SKM-1 (cell line): ENCODE results near the gene CEP152.
"Not testable (repeated sequence)": the region's sequence is repeated elsewhere in the genome, so short reads cannot be mapped to it uniquely, and the experiment has no call there.

Experiments
- DNase-seq: peaks from one replicate; lab custom pipeline; 2025; ENCODE audit not compliant: unreplicated experiment; lab: John Stamatoyannopoulos, UW

Gene CEP152

DNA sequence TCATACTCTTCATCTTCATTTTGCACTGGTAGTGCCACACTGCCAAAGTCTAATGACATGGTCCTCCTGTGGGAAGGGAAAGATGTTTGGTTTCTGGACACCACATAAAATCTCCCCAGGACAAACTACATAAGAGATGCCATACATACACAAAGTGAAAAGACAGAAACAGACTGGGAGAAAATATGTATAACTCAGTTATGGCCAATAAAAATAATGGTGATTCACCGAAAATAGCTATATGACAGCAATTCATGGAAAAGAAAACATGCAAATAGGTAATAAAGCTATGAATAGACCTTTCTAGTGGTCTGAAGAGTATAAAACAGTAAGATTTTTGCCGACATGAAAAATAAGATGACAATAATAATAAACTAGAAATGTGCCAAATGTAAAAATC, 5.3 kb downstream of the CEP152 start:
- DNase-seq: no peak

DNA sequence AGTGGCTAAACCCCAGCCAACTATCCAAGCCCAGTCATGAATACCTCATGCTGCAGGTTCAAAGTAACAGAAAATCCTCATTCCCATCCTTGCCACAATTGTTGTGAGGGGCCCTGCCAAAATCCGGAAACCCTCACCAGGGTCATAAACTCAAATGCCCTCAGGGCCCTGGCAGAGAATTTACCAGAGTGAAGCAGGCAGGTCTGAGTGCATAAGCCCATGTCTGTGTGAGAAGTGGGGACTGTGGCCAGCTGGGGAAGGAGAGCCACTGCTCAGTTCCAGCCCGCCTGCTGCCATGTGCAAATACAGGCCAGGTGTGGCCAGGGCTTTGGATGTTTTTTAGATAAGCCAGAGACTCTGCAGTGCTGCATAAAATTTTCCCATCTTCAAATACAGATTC, 7.0 kb downstream of the CEP152 start:
- no peak for DNase-seq

- no peak for DNase-seq
These were observed 8.0 kb downstream of the CEP152 start for GRCh38 chr15:48802867-48803266.

- no peak for DNase-seq
These were observed 8.6 kb downstream of the CEP152 start for GRCh38 chr15:48802257-48802656.

DNA sequence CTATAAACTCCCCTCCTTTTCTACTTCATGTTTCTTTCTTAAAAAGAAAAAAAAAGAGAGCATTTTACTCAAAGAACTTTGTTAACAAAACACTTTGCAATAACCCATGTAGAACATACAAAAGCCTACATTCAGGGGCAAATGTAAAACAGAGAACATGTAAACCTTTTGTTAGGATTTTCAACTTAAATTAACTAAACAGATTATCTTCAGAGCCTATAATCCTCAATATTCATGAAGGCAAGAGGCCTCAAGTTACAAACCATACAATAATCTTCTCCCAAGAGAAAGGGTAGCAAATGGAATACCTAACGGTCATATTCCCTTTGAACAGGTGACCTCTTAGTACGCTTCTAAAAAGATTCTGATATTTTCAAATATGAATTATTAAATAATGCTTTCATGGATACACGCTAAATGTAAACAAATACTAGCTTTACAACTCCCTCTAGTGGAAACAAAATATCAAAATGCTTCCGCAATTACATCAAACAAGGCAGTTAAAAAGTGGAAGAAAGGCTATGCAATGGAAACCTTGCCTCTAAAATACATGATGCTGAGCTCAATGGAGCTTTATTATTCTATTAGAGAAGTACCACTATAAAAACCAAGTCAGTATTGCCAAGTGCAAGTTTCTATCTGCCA, 9.9 kb downstream of the CEP152 start:
- no peak for DNase-seq

DNA sequence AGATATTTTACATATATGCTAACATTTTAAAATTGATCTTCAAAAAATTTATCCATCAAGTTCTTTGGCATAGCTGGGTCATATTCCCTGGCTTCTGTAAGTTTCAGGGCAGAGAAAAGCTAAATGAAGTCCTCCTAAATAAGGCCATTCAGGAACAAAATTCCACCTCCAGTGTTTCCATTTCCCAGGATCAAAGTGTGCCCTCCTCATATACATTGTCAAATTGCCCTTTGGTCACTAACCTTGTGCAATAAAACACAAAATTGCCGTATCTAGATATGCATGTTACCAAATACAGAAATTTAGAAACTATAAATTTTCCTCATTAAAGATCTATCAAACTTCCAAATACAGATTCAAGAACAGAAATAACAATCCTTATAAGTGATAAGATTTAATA, 10.6 kb downstream of the CEP152 start:
- no peak for DNase-seq

DNA sequence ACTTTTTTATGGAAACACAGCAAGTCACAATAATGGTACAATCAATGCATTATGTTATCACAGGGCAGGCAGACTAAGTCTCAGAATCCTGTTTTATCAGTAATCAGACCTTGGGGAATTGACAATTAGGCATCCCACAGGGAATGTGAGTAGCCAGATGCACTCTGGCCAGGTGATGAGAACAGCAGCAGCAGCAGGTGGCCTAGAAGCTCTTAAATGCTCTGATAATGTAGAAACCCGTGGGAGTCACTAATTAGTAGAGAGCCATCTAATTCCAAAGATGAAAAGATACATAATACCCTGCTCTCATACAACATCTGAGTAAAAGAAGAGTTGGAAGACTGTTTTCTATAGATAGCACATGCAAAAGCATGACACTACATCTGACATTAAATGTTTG, 12.6 kb downstream of the CEP152 start:
- no peak for DNase-seq

- DNase-seq: no peak
These were observed 13.9 kb downstream of the CEP152 start for GRCh38 chr15:48796930-48797329.

- no peak for DNase-seq
These were observed 14.3 kb downstream of the CEP152 start for GRCh38 chr15:48796521-48796920.

GRCh38 chr15:48795901-48796300, 15.0 kb downstream of the CEP152 start:
- no peak for DNase-seq

GRCh38 chr15:48794697-48795134, 16.2 kb downstream of the CEP152 start:
- peak; percentile 50 for DNase-seq

- DNase-seq: no peak
These were observed 18.5 kb downstream of the CEP152 start for GRCh38 chr15:48792408-48792807.

GRCh38 chr15:48790466-48791115, 20.3 kb downstream of the CEP152 start:
- DNase-seq: not testable (repeated sequence)

GRCh38 chr15:48785712-48786111, 25.2 kb downstream of the CEP152 start:
- DNase-seq: no peak

GRCh38 chr15:48785195-48785594, 25.7 kb downstream of the CEP152 start:
- no peak for DNase-seq

- no peak for DNase-seq
These were observed 26.1 kb downstream of the CEP152 start for GRCh38 chr15:48784756-48785155.

- no peak for DNase-seq
These were observed 28.0 kb downstream of the CEP152 start for GRCh38 chr15:48782911-48783310.

DNA sequence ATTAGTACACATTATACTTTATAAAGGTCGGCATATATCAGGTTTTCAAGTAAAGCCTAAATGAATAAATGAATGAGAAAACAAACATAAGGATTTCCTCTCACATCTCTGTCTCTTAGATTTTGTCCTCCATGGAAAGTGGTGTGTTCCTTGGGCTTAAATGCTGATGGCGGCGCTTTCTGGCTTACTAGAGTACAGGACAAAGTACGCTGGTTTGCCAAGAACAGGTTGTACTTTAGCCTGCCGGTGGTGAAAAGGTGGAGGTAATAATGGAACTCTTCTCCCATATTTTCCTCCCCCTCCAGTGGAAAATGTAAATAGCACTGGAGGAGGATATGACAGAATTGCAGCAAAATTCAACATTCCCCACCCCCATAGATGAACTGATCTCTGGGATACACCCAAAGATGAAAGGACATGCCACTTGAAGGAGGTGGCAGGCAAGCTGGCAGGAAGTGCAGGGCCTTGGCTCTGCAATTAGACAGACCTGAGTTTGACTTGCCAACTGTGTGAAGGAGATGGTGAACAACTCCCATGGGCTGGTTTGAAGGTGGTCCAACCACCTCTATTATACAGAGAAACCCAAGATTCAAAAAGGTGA, 29.3 kb downstream of the CEP152 start:
- no peak for DNase-seq

- no peak for DNase-seq
These were observed 29.9 kb downstream of the CEP152 start for GRCh38 chr15:48781017-48781416.

DNA sequence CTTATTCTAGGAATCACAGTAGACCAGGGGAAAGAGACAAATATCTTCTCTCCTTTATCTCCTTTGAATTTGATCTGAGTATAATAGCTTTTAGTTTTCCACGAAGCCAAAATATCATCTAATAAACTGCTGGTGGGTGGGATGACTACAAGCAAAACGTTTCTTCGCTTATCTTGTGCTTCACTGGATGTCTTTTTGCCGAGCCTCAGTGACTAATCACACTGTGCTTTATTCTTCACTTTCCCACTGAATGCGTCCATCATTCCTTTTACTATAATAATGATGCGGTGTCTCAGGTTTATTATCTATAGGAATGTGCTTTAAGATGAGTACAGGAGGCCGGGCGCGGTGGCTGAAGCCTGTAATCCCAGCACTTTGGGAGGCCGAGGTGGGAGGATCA, 32.5 kb downstream of the CEP152 start:
- DNase-seq: no peak

GRCh38 chr15:48777645-48778330, 33.1 kb downstream of the CEP152 start:
- DNase-seq: no peak

GRCh38 chr15:48775546-48775945, 35.3 kb downstream of the CEP152 start:
- DNase-seq: no peak
